Jurkat, Clone E6-1 (cell line): ENCODE data around the gene CYBC1. TPM values are rescaled to one million over a fixed set of nuclear protein-coding genes. Genes with fewer than 3 reads are reported as not detected.

Experiments
- DNase-seq: peaks from one replicate; pipeline ENCODE4 v3.0.0-alpha.2; 2011; ENCODE audit warnings: low read depth, low spot score
- H3K4me3 ChIP-seq: 2 replicates; pipeline ENCODE4 v1.5.1; 2011; ENCODE audit warnings: mild to moderate bottlenecking, low read length, control low read depth, moderate library complexity
- polyA plus RNA-seq: library from polyadenylated mRNA; unstranded; fragments of >200 nt; gene quantifications from one replicate; pipeline ENCODE4 v1.2.1, GENCODE V29; 2012; ENCODE audit warnings: missing spikeins; ENCODE audit not compliant: insufficient read length, insufficient read depth

The CYBC1 gene
- polyA plus RNA-seq = 168 TPM

DNA sequence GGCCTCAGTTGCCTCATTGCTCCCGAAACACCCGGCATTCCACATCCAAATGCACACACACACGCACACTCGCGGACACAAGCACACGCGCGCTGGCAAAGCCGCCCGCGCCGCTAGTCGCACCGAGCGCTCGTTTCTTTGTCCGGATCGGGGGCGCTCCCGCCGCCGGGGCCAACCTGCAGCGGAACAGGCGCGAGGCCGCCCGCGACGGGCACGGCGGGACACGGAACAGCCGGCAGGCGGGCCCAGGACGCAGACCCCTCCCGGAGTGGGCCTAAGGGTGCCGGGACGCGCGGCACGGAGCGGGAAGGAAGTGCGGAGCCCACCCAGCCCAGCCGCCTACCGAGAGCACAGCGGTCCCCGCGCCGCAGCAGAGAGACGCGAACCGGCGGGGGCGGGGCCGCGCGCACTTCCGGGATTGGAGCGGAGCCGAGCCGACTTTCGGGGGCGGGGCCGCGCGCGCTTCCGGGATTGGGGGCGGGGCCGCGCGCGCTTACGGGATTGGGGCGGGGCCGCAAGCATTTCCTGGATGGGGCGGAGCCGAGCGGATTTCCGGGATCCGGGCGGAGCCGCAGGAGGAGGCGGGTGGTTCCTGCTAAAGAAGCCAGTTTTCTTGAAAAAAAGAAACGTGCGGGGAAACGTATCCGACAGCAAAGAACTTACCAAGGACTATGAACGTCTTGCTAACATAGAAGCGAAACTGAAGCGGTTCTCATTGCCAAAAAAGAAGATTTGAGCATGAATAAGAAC, at the start of gene CYBC1:
Gene CYBC1, minus strand, starts transcription at position 396 of the 750 bp plus-strand sequence. CDS start 1,498 bp downstream, outside the sequence.
- H3K4me3 ChIP-seq = peak within 1 kb of the TSS; percentile 94
- peak; percentile 92 for DNase-seq

DNA sequence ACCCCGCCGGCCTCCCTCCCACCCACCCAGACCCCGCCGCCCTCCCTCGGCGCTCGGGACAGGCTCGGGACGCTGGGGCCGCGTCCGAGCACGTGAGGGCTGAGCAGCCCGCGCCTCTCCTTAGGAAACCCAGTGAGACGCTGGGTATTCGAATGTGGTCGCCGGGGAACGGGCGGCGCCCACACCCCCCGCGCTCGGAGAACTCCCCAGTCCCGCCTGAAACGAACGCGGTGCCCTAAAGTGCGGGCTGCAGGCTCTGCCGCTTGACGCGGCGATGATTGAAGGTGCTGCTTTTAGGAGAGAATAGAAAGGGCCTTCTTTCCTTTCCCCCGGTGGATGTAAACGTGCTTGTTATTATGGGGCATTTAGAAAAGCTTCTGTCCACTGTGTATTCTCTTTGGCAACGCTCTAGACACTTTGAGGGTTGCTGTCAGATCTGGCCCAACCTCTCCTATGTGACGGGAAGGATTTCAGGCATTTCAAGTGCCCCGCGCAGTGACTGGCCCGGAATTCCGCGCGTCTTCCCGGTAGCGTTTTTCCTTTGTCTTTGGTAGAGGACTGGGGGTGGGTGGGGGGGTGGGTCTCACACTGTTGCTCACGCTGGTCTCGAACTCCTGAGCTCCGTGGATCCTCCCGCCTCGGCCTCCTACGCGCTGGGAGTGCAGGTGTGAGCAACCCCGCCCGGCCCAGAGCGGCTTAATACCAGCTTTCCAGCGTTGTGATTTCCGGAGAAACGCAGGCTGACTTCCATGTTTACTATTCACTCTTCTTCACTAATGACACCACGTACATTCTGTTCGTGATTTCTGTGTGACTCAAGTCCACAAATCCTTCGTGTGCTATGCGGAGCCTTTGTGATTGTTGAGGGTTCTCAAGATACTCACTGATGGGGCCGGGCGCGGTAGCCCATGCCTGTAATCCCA, 47.2 kb upstream of the CYBC1 start:
- DNase-seq = no peak
- peak overlapping the region; percentile 60 for H3K4me3 ChIP-seq

- DNase-seq = peak; percentile 87
- peak overlapping the region; percentile 65 for H3K4me3 ChIP-seq
These were observed 46.2 kb upstream of the CYBC1 start for GRCh38 chr17:82496529-82497434.

- H3K4me3 ChIP-seq = peak overlapping the region; percentile 65
- DNase-seq = no peak
These were observed 45.4 kb upstream of the CYBC1 start for GRCh38 chr17:82495844-82496528.

DNA sequence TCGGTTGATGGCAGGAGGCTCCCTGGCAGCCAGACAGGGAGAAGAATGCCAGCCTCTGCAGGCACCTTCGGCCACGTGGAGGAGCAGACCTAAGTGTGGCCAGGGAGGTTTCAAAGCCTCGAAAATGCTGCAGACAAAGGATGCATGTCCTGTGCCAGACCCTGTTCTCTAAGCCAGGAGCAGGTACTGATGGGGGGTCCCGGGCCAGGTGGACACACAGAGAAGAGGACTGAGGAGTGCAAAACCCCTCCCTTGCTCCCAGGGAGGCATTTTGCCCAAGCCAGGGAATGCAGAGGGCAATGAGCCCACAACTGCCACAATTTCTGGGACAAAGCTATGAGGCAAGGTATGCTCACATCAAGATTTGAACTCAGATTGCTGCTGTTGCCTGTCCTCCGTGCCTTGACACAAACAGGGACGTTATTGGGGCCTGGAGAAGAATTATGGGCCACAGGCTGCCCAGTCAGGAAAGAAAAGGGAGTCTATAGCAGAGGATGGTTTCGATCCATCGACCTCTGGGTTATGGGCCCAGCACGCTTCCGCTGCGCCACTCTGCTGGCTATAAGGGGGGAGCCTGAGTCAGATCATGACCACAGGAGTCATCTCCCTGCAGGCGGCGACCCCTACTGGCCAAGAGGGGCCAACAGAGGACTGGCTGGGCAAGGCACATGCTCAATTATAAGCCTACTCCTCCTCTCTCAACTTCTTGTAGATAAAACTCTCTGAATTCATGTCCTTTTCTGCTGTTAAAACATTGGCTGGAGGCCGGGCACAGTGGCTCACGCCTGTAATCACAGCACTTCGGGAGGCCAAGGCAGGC, 43.9 kb upstream of the CYBC1 start:
- H3K4me3 ChIP-seq = no peak overlapping the region
- DNase-seq = peak; percentile 90

GRCh38 chr17:82493226-82493781, 42.8 kb upstream of the CYBC1 start:
- DNase-seq = no peak
- no peak overlapping the region for H3K4me3 ChIP-seq

- no peak overlapping the region for H3K4me3 ChIP-seq
- DNase-seq = no peak
These were observed 42.2 kb upstream of the CYBC1 start for GRCh38 chr17:82492643-82493225.

- H3K4me3 ChIP-seq = no peak overlapping the region
- DNase-seq = no peak
These were observed 41.0 kb upstream of the CYBC1 start for GRCh38 chr17:82491533-82491932.

GRCh38 chr17:82491196-82491530, 40.6 kb upstream of the CYBC1 start:
- H3K4me3 ChIP-seq = no peak overlapping the region
- no peak for DNase-seq

- no peak for DNase-seq
- no peak overlapping the region for H3K4me3 ChIP-seq
These were observed 40.1 kb upstream of the CYBC1 start for GRCh38 chr17:82490512-82491195.

GRCh38 chr17:82489851-82490511, 39.4 kb upstream of the CYBC1 start:
- no peak overlapping the region for H3K4me3 ChIP-seq
- no peak for DNase-seq

DNA sequence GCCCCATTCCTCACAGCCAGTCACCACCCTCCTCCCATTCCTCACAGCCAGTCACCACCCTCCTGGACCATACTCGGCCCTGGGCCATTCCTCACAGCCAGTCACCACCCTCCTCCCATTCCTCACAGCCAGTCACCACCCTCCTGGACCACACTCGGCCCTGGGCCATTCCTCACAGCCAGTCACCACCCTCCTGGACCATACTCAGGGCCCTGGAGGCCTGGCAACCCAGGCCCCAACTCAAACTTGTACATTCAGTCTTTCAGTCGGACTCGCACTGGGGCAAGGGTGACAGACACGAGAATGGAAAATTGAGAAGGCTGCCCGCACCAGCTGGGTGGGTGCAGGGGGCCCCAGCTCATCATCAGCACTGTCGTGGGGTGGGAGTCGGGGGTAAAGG, 38.6 kb upstream of the CYBC1 start:
- no peak overlapping the region for H3K4me3 ChIP-seq
- no peak for DNase-seq

DNA sequence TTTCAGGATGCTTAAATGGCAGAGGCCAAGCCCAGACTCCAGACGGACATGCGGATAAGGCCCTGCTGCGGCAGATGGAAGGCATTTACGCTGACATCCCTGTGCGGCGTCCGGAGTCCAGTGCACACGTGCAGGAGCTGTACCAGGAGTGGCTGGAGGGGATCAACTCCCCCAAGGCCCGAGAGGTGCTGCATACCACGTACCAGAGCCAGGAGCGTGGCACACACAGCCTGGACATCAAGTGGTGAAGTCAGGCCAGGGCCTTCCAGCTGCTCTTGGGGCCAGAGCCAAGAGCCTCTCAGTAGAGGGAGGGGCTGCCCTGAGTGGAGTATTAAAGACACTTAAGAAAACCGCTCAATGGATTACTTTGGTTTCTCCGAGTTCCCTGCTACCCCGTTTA, 37.4 kb upstream of the CYBC1 start:
- H3K4me3 ChIP-seq = no peak overlapping the region
- DNase-seq = no peak

DNA sequence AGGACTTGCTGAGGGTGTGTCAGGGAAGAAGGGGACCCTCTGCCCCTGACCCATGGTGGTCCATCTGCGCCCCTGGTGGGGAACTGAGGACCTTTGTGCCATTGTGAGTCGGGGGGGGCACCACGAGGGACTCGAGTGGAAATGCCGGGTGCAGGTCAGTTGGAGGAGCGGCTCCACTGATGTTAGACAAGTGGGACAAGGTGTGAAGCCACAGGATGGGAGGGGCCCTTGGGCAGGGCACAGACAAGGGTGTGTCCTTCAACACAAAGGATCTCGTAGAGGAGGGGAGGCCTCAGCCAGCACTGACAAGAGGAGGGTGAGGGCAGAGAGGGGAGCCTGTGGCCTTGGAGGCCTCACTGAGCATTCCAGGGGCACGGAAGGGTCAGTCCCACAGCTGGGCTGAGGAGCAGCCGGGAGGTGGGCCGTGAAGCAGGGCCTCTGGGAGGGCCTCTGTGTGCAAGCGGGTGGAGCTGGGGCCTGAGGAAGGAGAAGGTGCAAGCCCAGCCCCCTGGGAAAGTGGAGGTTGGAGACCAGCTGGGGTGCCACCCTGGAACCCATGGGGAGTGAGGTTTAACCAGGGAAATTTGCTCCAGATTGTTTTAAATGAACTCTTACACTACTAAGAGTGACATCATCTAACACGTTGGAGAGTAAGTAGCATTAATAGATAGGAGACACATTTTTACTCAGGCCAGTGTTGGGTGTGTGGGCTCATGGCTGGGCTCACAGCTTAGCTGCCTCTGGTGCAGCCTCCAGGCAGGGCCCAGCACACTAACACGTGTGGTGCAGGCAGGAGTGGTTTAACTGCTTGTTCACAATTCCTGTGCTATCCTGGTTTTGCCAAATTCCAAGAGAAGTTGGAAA, 35.9 kb upstream of the CYBC1 start:
- H3K4me3 ChIP-seq = no peak overlapping the region
- no peak for DNase-seq

GRCh38 chr17:82483836-82484235, 33.3 kb upstream of the CYBC1 start:
- no peak for DNase-seq
- H3K4me3 ChIP-seq = no peak overlapping the region
